ENCODE measurements around the gene DTNB. TPM values are rescaled to one million over a fixed set of nuclear protein-coding genes. Genes with fewer than 3 reads are reported as not detected.

DTNB gene
- total RNA-seq, 1 donor from 2014 or later = 8.5 TPM

- H3K27ac Mint-ChIP-seq (ENCODE audit: unreplicated experiment) = no peak overlapping the region
- H3K4me3 Mint-ChIP-seq (ENCODE audit: unreplicated experiment) = no peak overlapping the region
- no peaks in the 10 kb centered on the region for H3K9me3 Mint-ChIP-seq (ENCODE audit: low read depth)
- H3K4me1 Mint-ChIP-seq (ENCODE audit: low read depth) = peaks cover 19% of the 10 kb centered on the region
- H3K36me3 Mint-ChIP-seq (ENCODE audit: low read depth) = no peaks in the 10 kb centered on the region
- no peak for TF ChIP-seq CTCF (IDR thresholded peaks at IDR 0.05)
- no peaks in the 10 kb centered on the region for H3K27me3 Mint-ChIP-seq (ENCODE audit: low read depth)
- DNase-seq (ENCODE audit: low spot score) = no peak
Observed at GRCh38 chr2:25585189-25585588, 88.2 kb downstream of the DTNB start.

- no peak for DNase-seq (ENCODE audit: low spot score)
- H3K27ac Mint-ChIP-seq (ENCODE audit: unreplicated experiment) = no peak overlapping the region
- H3K9me3 Mint-ChIP-seq (ENCODE audit: low read depth) = no peaks in the 10 kb centered on the region
- no peaks in the 10 kb centered on the region for H3K36me3 Mint-ChIP-seq (ENCODE audit: low read depth)
- TF ChIP-seq CTCF (IDR thresholded peaks at IDR 0.05) = no peak
- H3K4me3 Mint-ChIP-seq (ENCODE audit: unreplicated experiment) = no peak overlapping the region
- H3K27me3 Mint-ChIP-seq (ENCODE audit: low read depth) = no peaks in the 10 kb centered on the region
- peaks cover 10% of the 10 kb centered on the region for H3K4me1 Mint-ChIP-seq (ENCODE audit: low read depth)
Observed at GRCh38 chr2:25582077-25582830, 91.1 kb downstream of the DTNB start.

- Mint-ChIP-seq H3K4me1 (ENCODE audit: low read depth) (no peaks in the 10 kb centered on the region), H3K4me3 (ENCODE audit: unreplicated experiment) (no peak overlapping the region), H3K9me3 (ENCODE audit: low read depth) (no peaks in the 10 kb centered on the region), H3K27ac (ENCODE audit: unreplicated experiment) (no peak overlapping the region), H3K36me3 (ENCODE audit: low read depth) (peaks cover 1% of the 10 kb centered on the region), H3K27me3 (ENCODE audit: low read depth) (no peaks in the 10 kb centered on the region)
- DNase-seq (ENCODE audit: low spot score) = no peak
- no peak for TF ChIP-seq CTCF (IDR thresholded peaks at IDR 0.05)
Observed at GRCh38 chr2:25576596-25576995, 96.8 kb downstream of the DTNB start.

GRCh38 chr2:25572638-25573037 is 100.7 kb downstream of the DTNB start:
- DNase-seq (ENCODE audit: low spot score) = no peak
- no peaks in the 10 kb centered on the region for H3K27me3 Mint-ChIP-seq (ENCODE audit: low read depth)
- TF ChIP-seq CTCF (IDR thresholded peaks at IDR 0.05) = no peak
- H3K4me3 Mint-ChIP-seq (ENCODE audit: unreplicated experiment) = no peak overlapping the region
- peaks cover 1% of the 10 kb centered on the region for H3K36me3 Mint-ChIP-seq (ENCODE audit: low read depth)
- H3K4me1 Mint-ChIP-seq (ENCODE audit: low read depth) = peaks cover 4% of the 10 kb centered on the region
- no peaks in the 10 kb centered on the region for H3K9me3 Mint-ChIP-seq (ENCODE audit: low read depth)
- no peak overlapping the region for H3K27ac Mint-ChIP-seq (ENCODE audit: unreplicated experiment)

GRCh38 chr2:25570161-25570845 is 103.1 kb downstream of the DTNB start:
- Mint-ChIP-seq H3K4me3 (ENCODE audit: unreplicated experiment) (no peak overlapping the region), H3K27me3 (ENCODE audit: low read depth) (no peaks in the 10 kb centered on the region), H3K36me3 (ENCODE audit: low read depth) (no peaks in the 10 kb centered on the region), H3K4me1 (ENCODE audit: low read depth) (peaks cover 9% of the 10 kb centered on the region), H3K9me3 (ENCODE audit: low read depth) (no peaks in the 10 kb centered on the region), H3K27ac (ENCODE audit: unreplicated experiment) (no peak overlapping the region)
- no peak for DNase-seq (ENCODE audit: low spot score)
- no peak for TF ChIP-seq CTCF (IDR thresholded peaks at IDR 0.05)
